ENCODE data around the gene DVL1.

The DVL1 gene

GRCh38 chr1:1312450-1313314 is 36.5 kb downstream of the DVL1 start:
- DNase-seq (ENCODE audit: low read depth in 2 of 3, low spot score in 2 of 3), result no peak

- DNase-seq (ENCODE audit: low read depth in 2 of 3, low spot score in 2 of 3), result no peak
Measured at GRCh38 chr1:1311107-1312104, 37.8 kb downstream of the DVL1 start.

- no peak for DNase-seq (ENCODE audit: low read depth in 2 of 3, low spot score in 2 of 3)
Measured at GRCh38 chr1:1310476-1311053, 38.7 kb downstream of the DVL1 start.

GRCh38 chr1:1310109-1310385 is 39.2 kb downstream of the DVL1 start:
- DNase-seq (ENCODE audit: low read depth in 2 of 3, low spot score in 2 of 3), result no peak

- no peak for DNase-seq (ENCODE audit: low read depth in 2 of 3, low spot score in 2 of 3)
Measured at GRCh38 chr1:1309251-1310108, 39.7 kb downstream of the DVL1 start.

- DNase-seq (ENCODE audit: low read depth in 2 of 3, low spot score in 2 of 3), result no peak
Measured at GRCh38 chr1:1308756-1309250, 40.4 kb downstream of the DVL1 start.

- peak; percentile 68 to 86 (median 81) for DNase-seq (ENCODE audit: low read depth in 2 of 3, low spot score in 2 of 3)
Measured at GRCh38 chr1:1307923-1308755, 41.1 kb downstream of the DVL1 start, which contains the start of the genes ACAP3 and PUSL1. ACAP3 (minus strand) TSS chr1:1307930; CDS start chr1:1307815, 115 bp downstream. PUSL1 (plus strand) TSS chr1:1308597; CDS start chr1:1308644, 47 bp downstream.

GRCh38 chr1:1307261-1307922 is 41.8 kb downstream of the DVL1 start:
- no peak for DNase-seq (ENCODE audit: low read depth in 2 of 3, low spot score in 2 of 3)

GRCh38 chr1:1306661-1307260 is 42.5 kb downstream of the DVL1 start:
- no peak for DNase-seq (ENCODE audit: low read depth in 2 of 3, low spot score in 2 of 3)

GRCh38 chr1:1306070-1306660 is 43.1 kb downstream of the DVL1 start:
- peak in 1 of 3 experiments; percentile 18 for DNase-seq (ENCODE audit: low read depth in 2 of 3, low spot score in 2 of 3)

- peak in 2 of 3 experiments; percentile 40 to 55 for DNase-seq (ENCODE audit: low read depth in 2 of 3, low spot score in 2 of 3)
Measured at GRCh38 chr1:1305300-1306069, 43.7 kb downstream of the DVL1 start.

GRCh38 chr1:1304331-1305299 is 44.6 kb downstream of the DVL1 start:
- DNase-seq (ENCODE audit: low read depth in 2 of 3, low spot score in 2 of 3), result no peak

- no peak for DNase-seq (ENCODE audit: low read depth in 2 of 3, low spot score in 2 of 3)
Measured at GRCh38 chr1:1303736-1304135, 45.5 kb downstream of the DVL1 start.

GRCh38 chr1:1302951-1303509 is 46.2 kb downstream of the DVL1 start:
- no peak for DNase-seq (ENCODE audit: low read depth in 2 of 3, low spot score in 2 of 3)

GRCh38 chr1:1302006-1302430 is 47.2 kb downstream of the DVL1 start:
- no peak for DNase-seq (ENCODE audit: low read depth in 2 of 3, low spot score in 2 of 3)

- no peak for DNase-seq (ENCODE audit: low read depth in 2 of 3, low spot score in 2 of 3)
Measured at GRCh38 chr1:1300352-1300739, 48.9 kb downstream of the DVL1 start.

All from activated CD8-positive, alpha-beta memory T cell treated with anti-CD3 and anti-CD28 coated beads for 48 hours (primary cell).